OCI-LY7 (cell line): ENCODE results near the gene KRT31.

Experiments used
- CTCF ChIP-seq: fragments of 200-600 bp; sonication (generic); conservative IDR thresholded peaks from 2 replicates; pipeline ENCODE4 v1.5.1; 2014; ENCODE audit warnings: mild to moderate bottlenecking, antibody characterized with exemption, low read length, moderate library complexity, mixed read lengths
- EZH2phosphoT487 ChIP-seq: fragments of 200-600 bp; sonication (generic); IDR thresholded peaks from 2 replicates; pipeline ENCODE4 v1.6.1; 2018; ENCODE audit warnings: low read depth, borderline replicate concordance, mild to moderate bottlenecking, mixed run types, antibody characterized with exemption, low read length, moderate library complexity, mixed read lengths

- TF ChIP-seq CTCF, result no peak
- TF ChIP-seq EZH2phosphoT487, result no peak
Observed at GRCh38 chr17:41363881-41364280, 33.5 kb downstream of the KRT31 start.
